GM04504 (cell line): ENCODE measurements around the gene TFIP11.

Experiments
- DNase-seq: peaks from one replicate; pipeline ENCODE4 v3.0.0-alpha.2; 2012; ENCODE audit warnings: low read depth

TFIP11 gene

GRCh38 chr22:26448334-26448733 is 63.9 kb downstream of the TFIP11 start:
- DNase-seq: no peak

GRCh38 chr22:26447584-26448329 is 64.5 kb downstream of the TFIP11 start:
- no peak for DNase-seq

- DNase-seq: no peak
Observed at GRCh38 chr22:26446808-26447515, 65.3 kb downstream of the TFIP11 start.

DNA sequence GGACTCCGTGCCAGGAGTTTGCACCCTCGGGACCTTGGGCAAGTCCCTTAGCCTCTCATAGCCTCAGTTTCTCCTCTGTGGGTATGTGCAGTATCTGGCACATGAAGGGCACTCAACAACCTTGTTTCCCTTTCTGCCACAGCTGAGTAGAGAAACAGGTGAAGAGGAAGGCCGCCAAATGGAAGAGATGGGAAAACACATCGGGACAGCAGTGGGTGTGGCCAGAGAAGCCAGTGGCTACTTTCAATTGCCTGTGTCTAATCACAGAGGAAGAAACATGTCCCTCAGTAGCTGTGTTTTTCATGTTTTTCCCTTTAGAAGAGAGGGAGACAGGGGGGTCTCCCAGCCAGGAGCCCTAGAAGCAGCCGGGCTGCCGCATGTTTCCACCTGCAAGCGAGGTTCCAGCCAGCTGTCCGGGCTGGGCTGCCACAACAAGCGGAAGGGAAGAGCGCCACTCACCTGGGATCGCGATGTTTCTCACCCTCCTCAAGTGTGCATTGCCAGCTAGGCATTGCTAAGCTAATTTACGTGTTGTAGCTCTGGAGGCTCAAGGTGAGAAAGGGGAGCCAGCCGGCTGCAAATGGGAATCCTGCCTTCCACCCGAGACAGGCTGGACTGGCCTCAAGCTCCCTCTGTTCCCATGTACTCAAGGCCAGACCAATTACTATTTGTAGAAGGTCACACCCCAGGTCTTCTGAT is 66.5 kb downstream of the TFIP11 start:
- no peak for DNase-seq

- no peak for DNase-seq
Observed at GRCh38 chr22:26444777-26445176, 67.5 kb downstream of the TFIP11 start.

- no peak for DNase-seq
Observed at GRCh38 chr22:26443901-26444690, 68.2 kb downstream of the TFIP11 start.

- no peak for DNase-seq
Observed at GRCh38 chr22:26442086-26442756, 70.1 kb downstream of the TFIP11 start.
